HFFc6 (cell line): ENCODE measurements around the gene FDCSP. TPM values are rescaled to one million over a fixed set of nuclear protein-coding genes. Genes with fewer than 3 reads are reported as not detected.

Experiments
- DNase-seq: peaks from one replicate; pipeline ENCODE4 v3.0.0-alpha.2; 2018
- H3K27ac Mint-ChIP-seq: 2 replicates; pipeline ENCODE4 v1.8.0; 2020; ENCODE audit warnings: mild to moderate bottlenecking, mixed read lengths
- H3K27me3 Mint-ChIP-seq: 2 replicates; pipeline ENCODE4 v1.8.0; 2021; ENCODE audit warnings: mild to moderate bottlenecking, moderate library complexity, mixed read lengths; ENCODE audit not compliant: insufficient read depth
- H3K36me3 Mint-ChIP-seq: 2 replicates; pipeline ENCODE4 v1.8.0; 2021; ENCODE audit warnings: low read depth, mixed read lengths
- H3K4me1 Mint-ChIP-seq: 2 replicates; pipeline ENCODE4 v1.8.0; 2020; ENCODE audit warnings: low read depth, mixed read lengths
- H3K4me3 Mint-ChIP-seq: 2 replicates; pipeline ENCODE4 v1.8.0; 2020; ENCODE audit warnings: mild to moderate bottlenecking, moderate library complexity, mixed read lengths
- H3K9me3 Mint-ChIP-seq: 2 replicates; pipeline ENCODE4 v1.8.0; 2020; ENCODE audit warnings: mild to moderate bottlenecking, mixed read lengths
- long read RNA-seq: library from polyadenylated mRNA; unstranded; transcript quantifications from one replicate; pipeline ENCODE4 v2.0.0, GENCODE V29; 2019
- total RNA-seq, 6 experiments: library from RNA; stranded (reverse); fragmentation: NEBNext Ultra II Directional; extraction: Animal tissue kit (Norgen Biotek cat#: 25700); gene quantifications; 2 replicates in 1 of 6; 3 replicates in 5 of 6; pipeline ENCODE4 v1.2.3, GENCODE V29; 2021
- TF ChIP-seq, protein P1 (sequence below): fragments of 200-600 bp; sonication (generic); IDR thresholded peaks from 2 replicates; pipeline ENCODE4 v1.5.0; 2021; ENCODE audit warnings: antibody characterized with exemption, mild to moderate bottlenecking

FDCSP gene
- not detected for total RNA-seq
- long read RNA-seq: 0 reads

DNA sequence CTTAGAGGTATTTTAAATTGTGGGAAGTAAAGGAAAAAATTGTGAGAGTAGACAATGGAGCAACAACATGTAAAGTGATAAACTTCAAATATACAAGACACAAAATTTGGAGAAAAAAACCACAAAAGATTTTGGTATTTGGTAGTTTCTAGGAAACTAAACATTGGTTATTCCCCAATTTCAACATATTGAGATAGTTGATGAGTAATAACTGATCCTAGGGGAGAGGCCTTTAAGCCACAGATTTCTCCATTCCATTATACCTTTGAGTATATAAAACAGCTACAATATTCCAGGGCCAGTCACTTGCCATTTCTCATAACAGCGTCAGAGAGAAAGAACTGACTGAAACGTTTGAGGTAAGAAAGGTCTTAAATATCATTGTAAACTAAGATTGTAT, at the start of gene FDCSP:
Gene FDCSP, plus strand, starts transcription at position 301 of the 400 bp plus-strand sequence. CDS start 5,071 bp downstream, outside the sequence.
- Mint-ChIP-seq H3K4me3 (no peak within 1 kb of the TSS), H3K36me3 (no peaks in the 10 kb centered on the region), H3K27ac (no peak within 1 kb of the TSS), H3K4me1 (no peaks in the 10 kb centered on the region), H3K9me3 (peaks cover 13% of the 10 kb centered on the region), H3K27me3 (no peaks in the 10 kb centered on the region)
- TF ChIP-seq, protein P1, sequence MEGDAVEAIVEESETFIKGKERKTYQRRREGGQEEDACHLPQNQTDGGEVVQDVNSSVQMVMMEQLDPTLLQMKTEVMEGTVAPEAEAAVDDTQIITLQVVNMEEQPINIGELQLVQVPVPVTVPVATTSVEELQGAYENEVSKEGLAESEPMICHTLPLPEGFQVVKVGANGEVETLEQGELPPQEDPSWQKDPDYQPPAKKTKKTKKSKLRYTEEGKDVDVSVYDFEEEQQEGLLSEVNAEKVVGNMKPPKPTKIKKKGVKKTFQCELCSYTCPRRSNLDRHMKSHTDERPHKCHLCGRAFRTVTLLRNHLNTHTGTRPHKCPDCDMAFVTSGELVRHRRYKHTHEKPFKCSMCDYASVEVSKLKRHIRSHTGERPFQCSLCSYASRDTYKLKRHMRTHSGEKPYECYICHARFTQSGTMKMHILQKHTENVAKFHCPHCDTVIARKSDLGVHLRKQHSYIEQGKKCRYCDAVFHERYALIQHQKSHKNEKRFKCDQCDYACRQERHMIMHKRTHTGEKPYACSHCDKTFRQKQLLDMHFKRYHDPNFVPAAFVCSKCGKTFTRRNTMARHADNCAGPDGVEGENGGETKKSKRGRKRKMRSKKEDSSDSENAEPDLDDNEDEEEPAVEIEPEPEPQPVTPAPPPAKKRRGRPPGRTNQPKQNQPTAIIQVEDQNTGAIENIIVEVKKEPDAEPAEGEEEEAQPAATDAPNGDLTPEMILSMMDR: no peak
- no peak for DNase-seq

DNA sequence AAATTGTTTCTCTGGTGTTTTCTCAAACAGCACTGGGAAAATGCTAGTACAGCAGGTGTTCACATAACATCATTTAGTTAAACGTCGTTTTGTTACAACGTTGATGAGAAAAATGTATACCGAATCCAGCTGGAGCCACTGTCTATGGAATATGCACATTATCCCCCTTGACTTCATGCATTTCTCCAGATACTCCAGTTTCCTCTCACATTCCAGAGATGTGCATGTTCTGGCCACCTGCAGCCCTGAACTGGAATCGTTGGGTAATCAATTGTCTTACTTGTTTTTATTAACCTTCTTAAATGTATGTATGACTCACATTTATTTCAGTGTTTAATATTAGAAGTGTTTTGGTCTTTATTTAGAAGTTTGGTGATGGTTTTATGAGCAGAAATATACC, 48.8 kb upstream of the FDCSP start:
- H3K36me3 Mint-ChIP-seq: no peaks in the 10 kb centered on the region
- no peaks in the 10 kb centered on the region for H3K4me1 Mint-ChIP-seq
- no peak for DNase-seq
- no peaks in the 10 kb centered on the region for H3K27me3 Mint-ChIP-seq
- TF ChIP-seq, protein P1: no peak
- H3K27ac Mint-ChIP-seq: no peak overlapping the region
- no peak overlapping the region for H3K4me3 Mint-ChIP-seq
- peaks cover 15% of the 10 kb centered on the region for H3K9me3 Mint-ChIP-seq

DNA sequence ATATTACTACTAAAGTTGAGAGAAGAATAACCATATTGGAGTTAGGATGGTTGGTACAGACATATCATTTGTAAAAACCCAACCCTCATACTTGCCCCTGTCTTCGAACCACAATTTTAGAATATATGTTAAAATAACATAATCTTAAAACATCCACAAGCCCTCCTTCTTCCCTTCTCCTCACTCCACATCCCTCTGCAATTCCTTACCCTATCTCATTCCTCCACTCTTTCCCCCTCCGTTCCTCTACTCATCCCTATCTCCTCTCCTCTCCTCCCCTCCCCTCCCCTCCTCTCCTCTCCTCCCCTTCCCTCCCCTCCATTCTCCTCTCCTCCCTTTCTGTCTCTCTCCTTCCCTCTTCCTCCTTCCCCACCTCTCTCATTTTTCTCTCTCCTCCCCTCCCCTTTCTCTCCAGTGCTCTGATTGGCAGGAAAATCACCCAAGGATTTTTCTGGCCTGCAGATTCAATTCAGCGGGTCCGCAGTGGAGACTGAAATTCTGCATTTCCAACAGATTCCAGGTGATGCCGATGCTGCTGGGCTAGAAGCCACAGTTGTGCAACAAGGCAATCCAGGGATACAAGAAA, 47.8 kb upstream of the FDCSP start:
- no peaks in the 10 kb centered on the region for H3K36me3 Mint-ChIP-seq
- H3K27ac Mint-ChIP-seq: no peak overlapping the region
- TF ChIP-seq, protein P1: no peak
- H3K27me3 Mint-ChIP-seq: no peaks in the 10 kb centered on the region
- peaks cover 14% of the 10 kb centered on the region for H3K9me3 Mint-ChIP-seq
- DNase-seq: no peak
- no peak overlapping the region for H3K4me3 Mint-ChIP-seq
- no peaks in the 10 kb centered on the region for H3K4me1 Mint-ChIP-seq

DNA sequence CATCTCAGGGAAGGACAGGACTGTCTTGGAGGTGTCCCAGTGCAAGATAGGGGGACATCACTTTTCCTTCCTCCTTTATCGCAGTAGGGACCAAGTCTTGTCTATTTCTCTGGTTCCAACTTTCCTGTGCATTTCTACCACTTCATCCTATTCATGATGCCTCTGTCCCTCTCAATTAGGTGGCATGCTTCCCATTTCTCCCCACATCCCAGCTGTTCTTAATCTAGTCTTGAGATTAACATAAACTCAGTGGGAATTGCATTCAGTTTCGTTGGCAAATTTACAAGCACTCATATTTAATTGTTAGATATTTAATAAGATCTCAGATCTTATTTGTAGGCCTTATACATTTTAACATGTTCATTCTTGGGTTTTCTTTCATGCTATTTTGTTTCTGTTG, 46.1 kb upstream of the FDCSP start:
- no peak for DNase-seq
- TF ChIP-seq, protein P1: no peak
- no peaks in the 10 kb centered on the region for H3K36me3 Mint-ChIP-seq
- no peak overlapping the region for H3K27ac Mint-ChIP-seq
- peaks cover 11% of the 10 kb centered on the region for H3K9me3 Mint-ChIP-seq
- no peak overlapping the region for H3K4me3 Mint-ChIP-seq
- no peaks in the 10 kb centered on the region for H3K27me3 Mint-ChIP-seq
- H3K4me1 Mint-ChIP-seq: no peaks in the 10 kb centered on the region

DNA sequence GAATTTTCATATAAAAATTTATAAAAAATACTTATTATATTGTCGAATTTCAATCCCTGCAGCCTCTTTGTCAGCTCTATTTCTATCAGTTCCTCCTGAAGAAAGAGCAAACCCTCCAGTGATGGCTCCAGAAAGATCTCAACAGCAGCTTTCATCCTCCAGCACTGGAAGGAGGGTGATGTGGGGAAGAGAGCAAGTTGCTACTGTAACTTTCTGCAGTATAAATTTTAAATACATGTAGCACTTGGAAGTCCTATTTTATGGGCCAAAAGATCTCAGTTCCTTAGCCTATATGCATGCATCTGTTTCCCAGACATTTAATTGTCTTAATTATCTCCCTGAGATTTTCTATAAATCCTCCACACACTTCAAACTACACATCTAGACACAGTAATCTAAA, 44.1 kb upstream of the FDCSP start:
- Mint-ChIP-seq H3K36me3 (no peaks in the 10 kb centered on the region), H3K9me3 (peaks cover 11% of the 10 kb centered on the region), H3K27me3 (no peaks in the 10 kb centered on the region), H3K27ac (no peak overlapping the region), H3K4me3 (no peak overlapping the region), H3K4me1 (no peaks in the 10 kb centered on the region)
- DNase-seq: no peak
- TF ChIP-seq, protein P1: no peak
